HG03342 (cell line): ENCODE results near the gene AP3D1.
"Not testable (repeated sequence)": the region's sequence is repeated elsewhere in the genome, so short reads cannot be mapped to it uniquely, and the experiment has no call there.

ENCODE experiments used
- ATAC-seq: cut with Tn5 transposase; IDR thresholded peaks from one replicate; pipeline ENCODE4 v1.9.1; 2021; ENCODE audit warnings: mild to moderate bottlenecking, moderate library complexity; ENCODE audit not compliant: unreplicated experiment

Gene AP3D1

DNA sequence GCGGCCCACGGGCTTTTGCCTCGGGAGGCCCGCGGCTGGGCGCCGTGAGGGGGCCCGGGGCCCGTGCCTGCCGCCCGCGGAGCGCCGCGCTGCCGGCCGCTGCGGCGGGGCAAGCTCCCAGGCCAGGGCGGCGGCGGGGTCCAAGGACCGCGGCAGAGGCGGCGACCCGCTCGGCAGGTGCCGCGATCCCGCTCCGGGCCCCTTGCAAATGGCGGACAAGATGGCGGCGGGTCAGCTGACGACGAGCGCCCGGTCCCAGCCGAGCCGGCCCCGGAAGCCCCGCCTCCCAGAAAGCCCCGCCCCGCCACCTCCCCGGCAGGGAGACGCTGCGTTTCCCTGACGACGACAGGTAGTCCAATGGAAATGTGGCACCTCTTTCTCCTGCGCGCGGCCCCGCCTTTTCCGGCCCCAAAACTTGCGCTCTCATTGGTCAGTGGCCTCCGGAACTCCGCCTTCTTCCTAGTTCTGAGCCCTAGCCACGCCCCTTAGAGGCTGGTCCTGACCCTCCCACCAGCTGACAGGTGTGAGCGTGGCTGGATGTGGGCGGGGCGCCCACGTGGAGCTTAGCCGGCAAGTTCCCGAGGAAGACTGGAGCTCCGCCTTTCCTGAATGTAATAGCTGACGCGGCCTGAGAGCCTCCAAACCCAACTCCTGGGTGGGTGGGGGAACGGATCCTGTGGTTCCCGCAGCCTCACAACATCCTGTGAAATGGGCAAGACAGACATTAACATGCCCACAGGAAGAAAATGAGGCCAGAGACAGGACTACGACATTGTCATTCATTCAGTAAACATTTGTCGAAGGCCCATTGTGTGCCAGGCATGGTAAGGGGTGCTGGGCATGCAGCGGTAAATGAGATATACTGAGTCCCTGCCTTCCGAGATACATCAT, at the start of gene AP3D1:
Gene AP3D1 (minus strand): TSS at position 228 of the 891 bp plus-strand sequence. CDS start 232 bp downstream, outside the sequence.
- peak; percentile 89 for ATAC-seq

DNA sequence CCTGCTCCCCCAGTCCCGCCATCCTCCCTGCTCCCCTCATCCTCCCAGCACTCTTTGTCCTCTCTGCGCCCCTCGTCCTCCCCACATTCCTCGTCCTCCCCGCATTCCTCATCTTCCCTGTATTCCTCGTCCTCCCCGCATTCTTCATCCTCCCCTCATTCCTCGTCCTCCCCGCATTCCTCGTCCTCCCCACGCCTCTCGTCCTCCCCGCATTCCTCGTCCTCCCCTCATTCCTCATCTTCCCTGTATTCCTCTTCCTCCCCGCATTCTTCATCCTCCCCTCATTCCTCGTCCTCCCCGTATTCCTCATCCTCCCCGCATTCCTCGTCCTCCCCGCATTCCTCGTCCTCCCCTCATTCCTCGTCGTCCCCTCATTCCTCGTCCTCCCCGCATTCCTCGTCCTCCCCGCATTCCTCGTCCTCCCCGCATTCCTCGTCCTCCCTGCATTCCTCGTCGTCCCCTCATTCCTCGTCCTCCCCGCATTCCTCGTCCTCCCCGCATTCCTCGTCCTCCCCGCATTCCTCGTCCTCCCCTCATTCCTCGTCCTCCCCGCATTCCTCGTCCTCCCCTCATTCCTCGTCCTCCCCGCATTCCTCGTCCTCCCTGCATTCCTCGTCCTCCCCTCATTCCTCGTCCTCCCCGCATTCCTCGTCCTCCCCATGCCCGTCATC, 49.4 kb upstream of the AP3D1 start:
- ATAC-seq: not testable (repeated sequence)

DNA sequence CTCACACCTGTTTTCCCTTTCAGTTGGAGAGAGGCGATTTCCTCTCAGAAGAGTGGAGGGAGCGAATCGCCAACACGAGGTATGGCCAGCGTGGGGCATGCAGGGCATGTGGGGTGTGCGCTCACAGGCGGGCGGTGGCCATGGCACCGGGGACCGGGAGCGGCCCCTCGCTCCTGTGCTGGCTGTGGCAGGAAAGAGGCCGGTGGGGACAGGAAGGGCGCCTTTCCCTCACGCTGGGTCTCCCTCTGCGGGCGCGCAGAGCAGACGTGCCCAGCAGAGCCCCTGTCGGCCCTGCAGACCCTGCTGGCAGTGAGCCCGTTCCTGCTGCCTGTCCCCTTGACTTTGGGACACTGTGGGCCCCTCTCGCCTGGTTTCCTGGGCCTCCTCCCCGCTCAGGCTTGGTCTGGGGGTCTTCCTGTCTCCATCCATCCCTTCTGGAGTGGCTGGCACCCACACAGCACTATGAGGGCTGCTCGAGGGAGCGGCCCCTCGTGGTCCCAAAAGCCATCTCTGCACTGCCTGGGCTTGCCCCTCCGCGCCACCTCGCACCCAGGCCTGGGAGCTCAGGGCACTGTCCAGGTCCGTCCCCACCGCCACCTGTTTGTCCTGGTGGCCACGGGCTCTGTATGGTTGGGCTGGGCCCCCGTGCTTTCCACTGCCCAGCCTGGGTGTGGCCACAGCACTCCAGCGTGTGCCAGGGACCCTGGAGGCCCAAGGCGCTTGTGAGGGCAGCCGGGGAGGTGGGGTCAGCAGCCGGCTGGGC, 48.7 kb upstream of the AP3D1 start:
- ATAC-seq: no peak

DNA sequence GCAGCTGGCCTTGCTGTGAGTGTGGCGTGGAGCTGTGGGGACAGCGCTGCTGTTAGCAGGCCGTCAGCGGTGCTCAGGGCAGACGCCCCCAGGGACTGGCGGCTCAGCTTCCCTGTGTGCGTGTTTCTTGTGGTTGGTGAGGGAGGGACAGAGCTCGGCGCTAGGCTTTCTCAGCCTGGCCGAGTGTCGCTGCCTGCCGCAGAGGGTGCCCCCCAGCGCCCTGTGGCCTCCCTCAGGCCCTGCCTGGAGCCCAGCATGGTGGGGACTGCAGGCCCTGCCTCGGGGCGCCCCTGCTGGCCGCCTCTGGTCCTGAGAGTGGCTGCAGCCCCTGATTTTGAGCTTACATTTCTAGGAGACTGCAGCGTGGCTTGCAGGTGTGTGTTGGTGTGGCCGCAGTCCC, 47.8 kb upstream of the AP3D1 start:
- no peak for ATAC-seq

DNA sequence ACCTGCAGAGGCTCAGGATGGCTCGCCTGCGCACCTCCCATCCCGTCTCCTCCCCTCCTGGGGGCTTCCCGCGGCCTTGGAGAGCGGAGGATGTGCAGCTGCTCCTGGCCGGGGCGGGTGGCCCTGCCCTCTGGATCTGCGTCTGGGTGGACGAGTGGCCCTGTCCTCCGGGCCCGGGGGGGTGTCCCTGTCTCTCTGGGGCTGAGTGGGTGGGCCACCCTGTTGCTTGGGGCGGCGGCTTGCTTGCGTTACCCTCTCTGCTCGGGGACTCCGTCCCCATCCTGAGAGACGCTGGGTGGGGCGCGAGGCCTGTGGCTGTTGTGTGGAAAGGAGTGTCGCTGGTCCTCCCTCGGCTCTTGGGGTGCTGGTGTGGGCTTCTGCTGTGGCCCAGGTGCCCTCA, 47.0 kb upstream of the AP3D1 start:
- ATAC-seq: no peak

DNA sequence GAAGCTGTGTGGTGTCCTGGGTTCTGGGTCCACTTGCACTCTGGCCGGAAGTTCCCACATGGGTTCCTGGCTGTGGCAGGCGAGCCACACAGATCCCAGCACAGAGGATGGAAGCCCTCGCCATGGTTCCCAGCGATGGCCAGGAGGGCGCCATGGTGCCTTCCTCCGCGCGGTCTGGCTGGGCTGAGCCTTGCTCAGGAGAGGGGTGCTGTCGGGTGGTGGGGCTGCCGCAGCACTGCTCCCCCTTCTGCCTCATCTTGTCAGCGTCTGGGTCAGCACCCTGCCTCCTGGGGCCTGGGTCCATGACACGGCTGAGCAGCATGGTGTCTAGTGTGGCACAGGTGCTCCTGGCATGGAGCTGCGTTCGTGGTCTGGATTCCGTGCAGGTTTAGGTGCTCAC, 45.9 kb upstream of the AP3D1 start:
- ATAC-seq: no peak

DNA sequence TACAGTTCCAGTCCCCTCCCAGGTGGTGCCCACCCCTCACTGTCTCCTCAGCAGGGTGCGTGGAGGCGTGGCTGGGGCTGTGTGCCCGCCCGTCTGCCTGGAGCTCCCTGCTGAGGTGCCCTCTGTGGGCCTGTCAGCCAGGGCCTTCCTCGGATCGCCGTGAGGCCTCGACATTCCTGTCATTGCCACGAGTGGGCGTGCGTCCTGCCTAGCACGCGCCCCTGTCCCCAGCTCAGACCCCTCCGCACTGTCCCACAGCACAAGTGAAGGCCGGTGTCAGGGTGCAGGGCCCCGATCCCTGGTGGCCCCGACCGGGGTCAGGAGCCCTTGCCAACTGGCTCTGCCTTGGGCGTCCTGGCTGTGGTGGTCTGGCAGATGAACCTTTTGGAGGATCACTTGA, 44.5 kb upstream of the AP3D1 start:
- ATAC-seq: no peak

DNA sequence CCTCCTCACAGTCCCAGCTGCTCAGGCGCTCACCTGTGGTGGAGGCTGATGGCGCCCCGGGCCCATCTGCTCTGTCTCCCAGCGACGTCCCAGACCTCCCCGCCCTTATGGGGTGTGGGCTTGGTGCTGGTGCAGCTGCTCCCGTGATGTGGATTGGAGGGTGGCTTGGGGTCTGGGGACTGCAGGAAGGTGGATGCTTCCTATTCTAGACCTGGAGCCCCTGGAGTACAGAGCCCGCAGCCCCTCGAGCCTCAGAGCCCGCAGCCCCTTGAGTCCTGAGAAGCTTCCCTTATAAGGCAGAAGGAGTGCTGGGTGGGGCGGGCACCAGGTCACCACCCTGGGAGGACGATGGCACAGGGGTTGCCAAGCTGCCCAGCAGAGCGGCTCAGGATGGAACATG, 44.0 kb upstream of the AP3D1 start:
- ATAC-seq: no peak

DNA sequence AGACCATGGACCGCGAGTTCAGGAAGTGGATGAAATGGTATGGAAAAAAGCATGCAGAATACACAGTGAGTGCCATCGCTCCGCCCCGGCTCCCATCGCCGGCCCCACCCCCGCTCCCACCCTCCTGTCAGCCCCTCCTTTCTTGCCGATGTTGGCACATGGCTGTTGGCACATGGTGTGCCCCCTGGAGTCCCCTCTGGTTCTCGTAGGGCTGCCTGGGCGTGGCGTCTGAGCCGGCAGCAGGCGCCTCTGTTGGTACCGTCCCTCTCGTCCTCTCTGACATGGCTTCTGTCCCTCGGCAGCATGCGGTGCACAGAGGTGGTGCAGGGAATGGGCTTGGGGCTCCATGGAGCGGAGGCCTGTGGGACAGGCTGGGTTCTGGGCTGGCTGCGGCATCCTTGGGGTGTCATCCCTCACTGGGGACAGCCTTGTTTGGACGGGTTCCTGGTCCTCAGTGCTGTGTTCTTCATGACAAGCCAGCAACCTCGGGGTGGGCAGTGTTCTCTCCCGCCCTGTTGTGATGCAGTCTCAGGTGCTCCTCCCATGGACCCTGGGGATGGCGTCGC, 43.2 kb upstream of the AP3D1 start:
- no peak for ATAC-seq

DNA sequence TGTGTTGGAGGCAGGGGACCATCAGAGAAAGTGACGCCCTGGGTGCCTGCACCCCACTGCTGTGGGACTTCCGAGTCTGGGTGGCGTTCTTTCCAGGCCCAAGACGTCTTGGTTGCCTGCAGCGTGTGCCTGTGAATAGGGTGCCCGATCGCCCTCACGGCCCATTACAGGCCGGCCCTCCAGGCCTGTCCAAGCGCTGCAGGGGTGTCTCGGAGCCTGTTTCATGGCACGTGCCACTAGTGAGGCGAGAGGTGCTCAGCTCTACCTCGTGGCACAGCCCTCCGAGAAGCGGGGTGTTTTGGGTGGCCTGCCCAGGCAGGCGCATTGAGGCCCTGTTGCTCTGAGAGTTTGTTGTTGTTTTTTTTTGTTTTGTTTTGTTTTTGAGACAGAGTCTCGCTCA, 42.4 kb upstream of the AP3D1 start:
- ATAC-seq: no peak

DNA sequence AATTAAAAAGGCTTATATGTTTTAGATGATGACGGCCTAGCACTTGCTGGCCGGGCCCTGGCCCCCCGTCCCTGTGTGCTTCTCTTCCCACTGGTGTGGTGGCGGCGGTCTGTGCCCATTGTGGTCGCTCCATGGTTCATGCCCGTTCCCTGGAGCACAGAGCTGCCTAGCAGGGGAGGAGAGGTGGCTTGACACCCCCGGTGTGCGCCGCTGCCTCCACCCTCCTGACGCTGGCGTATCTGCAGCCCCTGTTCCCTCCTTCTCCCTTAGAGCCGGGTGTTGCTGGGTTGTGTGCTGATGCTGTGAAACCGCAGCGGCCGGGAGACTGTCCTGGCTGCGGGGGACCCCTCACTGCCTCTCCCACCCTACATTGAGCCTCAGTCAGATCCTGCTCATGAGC, 41.5 kb upstream of the AP3D1 start:
- ATAC-seq: no peak

DNA sequence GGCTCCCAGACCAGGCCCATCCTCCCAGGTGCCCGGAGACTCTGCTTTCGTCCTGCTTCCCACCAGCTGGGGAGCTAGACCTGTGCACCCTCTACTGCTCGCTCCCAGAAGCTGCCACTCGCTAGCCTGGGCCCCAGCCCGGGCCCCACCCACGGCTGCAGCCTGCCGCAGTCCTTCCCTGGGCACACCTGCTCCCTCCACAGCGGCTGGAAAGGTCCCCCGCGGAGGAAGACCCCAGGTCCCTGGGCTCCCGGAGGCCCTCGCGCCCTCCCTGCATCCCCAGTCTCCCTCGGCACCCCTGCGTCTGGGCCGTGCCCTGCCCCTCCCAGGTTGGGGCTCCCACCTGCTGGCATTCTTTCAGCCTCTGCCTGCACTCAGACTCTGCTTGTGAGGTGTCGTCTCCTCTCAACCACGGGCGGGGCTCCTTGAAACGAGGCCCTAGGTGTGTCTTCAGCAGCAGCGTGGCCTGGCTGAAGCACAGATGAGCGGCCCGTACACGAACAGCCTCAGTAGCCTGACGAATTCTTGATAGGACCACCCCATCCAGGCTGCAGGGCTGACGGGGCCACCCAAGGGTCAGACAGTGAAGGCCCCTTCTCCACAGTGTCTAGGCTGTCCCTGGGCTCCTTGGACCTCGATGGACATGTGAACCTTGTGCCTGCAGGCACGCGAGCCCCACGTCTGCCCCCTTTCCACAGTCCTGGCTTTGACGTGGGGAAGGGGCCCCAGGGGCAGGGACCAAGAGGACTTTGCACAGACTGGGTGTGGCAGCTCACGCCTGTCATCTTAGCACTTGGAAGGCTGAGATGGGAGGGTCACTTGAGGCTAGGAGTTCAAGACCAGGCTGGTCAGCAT, 40.3 kb upstream of the AP3D1 start:
- no peak for ATAC-seq

DNA sequence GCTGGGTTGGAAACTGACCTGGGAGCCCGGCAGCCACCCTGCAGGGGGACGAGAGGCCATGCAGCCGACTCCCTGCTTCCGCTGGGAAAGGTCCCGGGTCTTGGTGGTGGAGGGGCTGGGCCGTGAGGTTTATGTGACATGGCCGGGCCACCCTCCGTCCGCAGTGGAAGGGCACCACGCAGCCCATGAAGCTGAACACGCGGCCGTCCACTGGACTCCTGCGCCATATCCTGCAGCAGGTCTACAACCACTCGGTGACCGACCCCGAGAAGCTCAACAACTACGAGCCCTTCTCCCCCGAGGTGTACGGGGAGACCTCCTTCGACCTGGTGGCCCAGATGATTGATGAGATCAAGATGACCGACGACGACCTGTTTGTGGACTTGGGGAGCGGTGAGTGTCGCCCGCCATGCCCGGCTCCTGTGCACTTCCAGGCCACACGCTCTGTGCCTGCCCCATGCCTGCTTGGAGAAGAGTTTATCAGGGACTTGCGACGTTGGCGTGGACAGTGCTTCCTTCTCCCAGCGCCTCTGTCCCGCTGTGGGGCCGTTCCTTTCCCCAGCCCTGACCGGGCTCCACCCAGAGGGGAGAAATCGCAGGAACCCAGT, 39.6 kb upstream of the AP3D1 start:
- ATAC-seq: no peak

DNA sequence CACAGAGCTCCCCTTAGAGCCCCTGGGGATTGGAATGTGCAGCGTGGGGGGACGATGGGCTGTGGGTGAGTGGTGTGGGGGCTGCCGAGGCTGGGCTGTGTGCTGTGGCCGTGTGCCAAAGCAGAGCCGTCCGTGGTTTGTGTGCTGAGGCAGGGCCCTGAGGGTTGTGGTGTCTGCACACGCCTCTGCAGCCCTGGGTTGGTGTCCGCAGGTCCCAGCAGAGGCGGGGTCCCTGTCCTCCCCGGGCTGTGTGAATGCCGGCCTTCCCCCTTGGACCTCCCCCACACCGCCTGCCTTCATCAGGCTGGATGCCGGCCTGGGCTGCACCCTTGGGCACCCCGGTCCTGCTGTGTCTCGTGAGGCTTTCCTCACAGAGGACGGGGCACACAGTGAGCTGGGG, 38.5 kb upstream of the AP3D1 start:
- no peak for ATAC-seq

DNA sequence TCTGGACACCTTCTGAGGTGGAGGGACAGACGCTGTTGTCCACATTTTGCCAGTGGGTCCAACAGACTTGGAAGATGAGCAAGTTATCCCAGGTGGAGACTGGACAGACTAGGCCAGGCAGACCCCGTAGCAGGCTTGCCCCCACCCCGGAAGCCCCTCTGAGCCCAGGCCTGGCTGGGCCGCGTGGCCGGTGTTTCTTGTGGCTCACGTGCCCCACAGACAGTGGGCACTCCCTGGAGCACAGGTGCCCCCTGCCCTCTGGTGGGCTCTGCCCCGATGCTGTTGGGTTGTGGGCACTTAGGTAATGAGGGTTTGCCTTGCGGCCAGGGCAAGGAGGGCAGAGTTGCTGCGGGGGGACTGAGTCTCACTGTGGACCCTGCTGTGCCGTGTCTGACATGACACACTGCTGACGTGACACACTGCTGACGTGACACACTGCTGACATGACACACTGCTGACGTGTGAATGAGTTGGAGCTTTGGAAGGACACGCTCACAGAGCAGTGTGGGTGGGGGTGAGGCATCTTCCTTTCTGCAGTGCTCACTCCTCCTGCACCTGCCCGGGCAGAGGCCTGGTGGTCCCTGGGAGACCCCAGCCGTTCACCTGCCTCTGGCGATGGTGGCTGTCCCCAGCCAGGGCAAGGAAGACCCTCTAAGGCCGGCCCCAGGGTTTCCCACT, 37.5 kb upstream of the AP3D1 start:
- ATAC-seq: no peak

DNA sequence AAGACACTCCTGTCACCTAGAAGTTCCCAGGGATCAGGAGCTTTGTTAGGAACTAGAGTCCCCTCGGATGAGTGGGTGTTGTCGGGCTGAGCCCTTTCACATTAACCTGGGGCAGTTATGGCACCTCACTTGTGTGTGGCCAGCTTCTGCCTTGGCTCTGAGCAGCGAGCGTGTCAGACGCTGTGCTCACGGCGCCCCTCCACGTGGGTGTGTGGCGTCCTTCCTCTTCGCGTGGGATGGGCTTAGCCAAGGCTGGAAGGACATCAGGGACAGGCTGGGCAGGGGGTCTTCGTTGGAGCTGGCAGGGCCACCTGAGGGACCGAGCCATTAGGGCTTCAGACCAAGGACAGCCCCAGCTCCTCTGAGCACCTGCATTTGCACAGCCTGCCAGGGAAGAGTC, 35.8 kb upstream of the AP3D1 start:
- ATAC-seq: no peak

DNA sequence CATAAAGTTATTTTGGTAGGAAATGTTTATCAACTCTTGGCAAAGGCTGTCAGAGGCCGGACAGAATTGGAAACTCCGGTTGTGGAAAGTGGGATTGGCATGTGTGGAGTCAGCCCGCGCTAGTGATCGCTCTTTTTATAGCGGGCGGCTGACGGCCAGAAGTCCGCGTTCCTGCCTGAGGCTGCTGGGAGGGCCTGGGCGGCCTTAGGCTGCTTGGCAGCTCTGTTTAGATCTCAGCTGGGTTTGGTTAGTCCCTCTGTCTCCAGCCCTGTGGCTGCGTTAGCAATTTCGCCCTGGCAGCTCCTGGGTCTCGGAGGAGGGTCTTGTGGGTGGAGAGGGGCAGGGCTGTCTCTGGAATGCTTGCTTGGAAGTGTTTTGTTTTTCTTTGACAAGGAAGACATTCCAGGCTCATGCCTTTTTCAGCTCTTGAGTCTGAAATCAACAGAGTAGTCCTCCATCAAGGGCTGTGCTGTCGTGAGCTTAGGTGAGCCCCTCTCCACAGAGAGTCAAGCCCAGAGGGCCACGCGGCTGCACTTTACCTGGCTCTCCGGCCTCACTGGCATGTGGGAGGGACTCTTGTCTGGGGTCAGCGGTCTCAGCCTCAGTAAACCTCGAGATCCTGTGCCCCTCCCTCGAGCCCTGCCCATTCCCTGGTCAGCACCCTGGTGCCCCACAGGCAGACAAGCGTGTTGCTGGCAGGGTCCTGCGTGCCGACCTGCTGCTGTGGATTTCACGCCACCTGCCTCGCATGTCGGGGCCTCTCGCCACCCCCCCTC, 34.9 kb upstream of the AP3D1 start:
- no peak for ATAC-seq

DNA sequence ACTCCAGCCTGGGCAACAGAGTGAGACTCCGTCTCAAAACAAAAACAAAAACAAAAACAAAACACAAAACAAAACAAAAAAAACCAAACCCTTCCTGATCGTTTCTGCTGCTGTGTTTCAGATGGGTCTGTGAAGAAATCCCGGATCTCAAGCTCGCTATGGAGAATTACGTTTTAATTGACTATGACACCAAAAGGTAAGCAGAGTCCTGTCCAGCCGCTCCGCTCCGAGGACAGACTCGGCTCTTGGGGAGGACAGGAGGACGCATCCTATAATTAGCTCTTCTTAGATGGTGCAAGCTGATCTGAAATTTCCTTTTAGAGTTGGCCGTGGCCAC, 34.3 kb upstream of the AP3D1 start:
- no peak for ATAC-seq
